ENCODE measurements around the gene VMO1. TPM values are rescaled to one million over a fixed set of nuclear protein-coding genes. Genes with fewer than 3 reads are reported as not detected.

The VMO1 gene
- polyA plus RNA-seq, 1 donor (not counting 4 experiments of a cell fraction or from before 2014, with no cell fraction given), result 0.14 TPM

GRCh38 chr17:4743216-4743615 lies 42.9 kb downstream of the VMO1 start:
- FAIRE-seq (no peak), DNase-seq (ENCODE audit: low read depth, low spot score) (no peak)
- H3K36me3 ChIP-seq (ENCODE audit: control insufficient read depth in 2 of 2, extremely low read depth in 1 of 2, insufficient read depth in 2 of 2, low read length in 2 of 2), result no peaks in the 10 kb centered on the region
- H2AFZ ChIP-seq (ENCODE audit: control insufficient read depth, low read length), result no peak overlapping the region
- no peaks in the 10 kb centered on the region for H3K9me3 ChIP-seq (ENCODE audit: control insufficient read depth, low read depth, low read length)
- dilution Hi-C loops (cut with MboI; ENCODE audit: extremely low pct_ligation_motif_present, low sequenced_read_pairs), result no loop called here
- H3K79me2 ChIP-seq (ENCODE audit: control insufficient read depth, insufficient read depth, low read length), result no peaks in the 10 kb centered on the region
- no peak overlapping the region for H3K27ac ChIP-seq (ENCODE audit: control insufficient read depth, insufficient read depth, low read length)
- no peak for TF ChIP-seq CTCF (optimal IDR thresholded peaks at IDR 0.05 in 1 of 3, IDR thresholded peaks at IDR 0.05 in 1 of 3, conservative IDR thresholded peaks at IDR 0.05 in 1 of 3; ENCODE audit: extremely low read depth in 1 of 3, insufficient read depth in 2 of 3, low read length in 3 of 3)
- no peak for TF ChIP-seq EZH2 (IDR thresholded peaks at IDR 0.05; ENCODE audit: low read length)
- H3K4me1 ChIP-seq (ENCODE audit: control insufficient read depth, extremely low read depth, insufficient read depth, low read length), result peaks cover 11% of the 10 kb centered on the region
- no peak overlapping the region for H3K4me3 ChIP-seq (ENCODE audit: control insufficient read depth in 2 of 3, extremely low read depth in 1 of 3, insufficient read depth in 2 of 3, low read depth in 1 of 3, low read length in 3 of 3)
- no peak overlapping the region for H3K9ac ChIP-seq (ENCODE audit: control insufficient read depth, extremely low read depth, insufficient read depth, low read length)
- H3K4me2 ChIP-seq (ENCODE audit: control insufficient read depth, extremely low read depth, insufficient read depth, low read depth, low read length), result no peak overlapping the region
- H3K27me3 ChIP-seq (ENCODE audit: control insufficient read depth, extremely low read depth, insufficient read depth, low read length), result peaks cover 20% of the 10 kb centered on the region
- no peaks in the 10 kb centered on the region for H4K20me1 ChIP-seq (ENCODE audit: control insufficient read depth, extremely low read depth, insufficient read depth, low read length)
- H3K9me1 ChIP-seq (ENCODE audit: control insufficient read depth, extremely low read depth, insufficient read depth, low read length), result peaks cover 2% of the 10 kb centered on the region

DNA sequence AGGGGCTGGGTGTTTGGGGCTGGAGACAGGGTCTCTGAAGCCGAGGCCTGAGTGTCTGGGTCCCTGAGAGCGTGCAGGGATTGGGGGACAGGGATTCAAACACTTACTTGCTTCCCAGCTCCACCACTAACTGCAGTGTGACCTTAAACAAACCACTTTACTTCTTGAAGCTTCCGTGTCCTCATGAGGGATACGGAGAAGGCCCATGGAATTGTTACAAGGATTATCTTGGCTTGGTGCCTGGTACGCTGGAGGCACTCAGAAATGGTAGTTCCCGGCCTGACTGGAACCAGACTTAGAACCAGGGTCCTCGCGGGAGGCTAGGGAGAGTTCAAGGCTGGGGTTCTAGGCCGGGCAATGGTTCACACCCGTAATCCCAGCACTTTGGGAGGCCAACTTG lies 43.5 kb downstream of the VMO1 start:
- H3K4me1 ChIP-seq (ENCODE audit: control insufficient read depth, extremely low read depth, insufficient read depth, low read length), result peaks cover 14% of the 10 kb centered on the region
- no peaks in the 10 kb centered on the region for H3K36me3 ChIP-seq (ENCODE audit: control insufficient read depth in 2 of 2, extremely low read depth in 1 of 2, insufficient read depth in 2 of 2, low read length in 2 of 2)
- no peak overlapping the region for H3K9ac ChIP-seq (ENCODE audit: control insufficient read depth, extremely low read depth, insufficient read depth, low read length)
- no peak overlapping the region for H3K27ac ChIP-seq (ENCODE audit: control insufficient read depth, insufficient read depth, low read length)
- FAIRE-seq (no peak), DNase-seq (ENCODE audit: low read depth, low spot score) (no peak)
- H3K4me2 ChIP-seq (ENCODE audit: control insufficient read depth, extremely low read depth, insufficient read depth, low read depth, low read length), result no peak overlapping the region
- no peak for TF ChIP-seq CTCF (optimal IDR thresholded peaks at IDR 0.05 in 1 of 3, IDR thresholded peaks at IDR 0.05 in 1 of 3, conservative IDR thresholded peaks at IDR 0.05 in 1 of 3; ENCODE audit: extremely low read depth in 1 of 3, insufficient read depth in 2 of 3, low read length in 3 of 3)
- no peak for TF ChIP-seq EZH2 (IDR thresholded peaks at IDR 0.05; ENCODE audit: low read length)
- peaks cover 20% of the 10 kb centered on the region for H3K27me3 ChIP-seq (ENCODE audit: control insufficient read depth, extremely low read depth, insufficient read depth, low read length)
- no peaks in the 10 kb centered on the region for H3K79me2 ChIP-seq (ENCODE audit: control insufficient read depth, insufficient read depth, low read length)
- H3K9me1 ChIP-seq (ENCODE audit: control insufficient read depth, extremely low read depth, insufficient read depth, low read length), result peaks cover 2% of the 10 kb centered on the region
- dilution Hi-C loops (cut with MboI; ENCODE audit: extremely low pct_ligation_motif_present, low sequenced_read_pairs), result no loop called here
- H4K20me1 ChIP-seq (ENCODE audit: control insufficient read depth, extremely low read depth, insufficient read depth, low read length), result no peaks in the 10 kb centered on the region
- H2AFZ ChIP-seq (ENCODE audit: control insufficient read depth, low read length), result no peak overlapping the region
- H3K4me3 ChIP-seq (ENCODE audit: control insufficient read depth in 2 of 3, extremely low read depth in 1 of 3, insufficient read depth in 2 of 3, low read depth in 1 of 3, low read length in 3 of 3), result no peak overlapping the region
- no peaks in the 10 kb centered on the region for H3K9me3 ChIP-seq (ENCODE audit: control insufficient read depth, low read depth, low read length)

Measured in keratinocyte (primary cell).